Gastrocnemius medialis (tissue), 4 donors: ENCODE results near the gene UNC13C. TPM values are rescaled to one million over a fixed set of nuclear protein-coding genes. Genes with fewer than 3 reads are reported as not detected.

ENCODE experiments used
- ATAC-seq, 2 donors: fragments of 150-250 bp; one replicate each; pipeline ENCODE4 v1.9.1; 2016
- DNase-seq, 2 donors: peaks; one replicate each; pipeline ENCODE4 v3.0.0-alpha.2; 2019
- H3K27ac ChIP-seq, 4 donors: fragments of 200-600 bp; sonication (generic); 1 replicate in 1 of 4; 2 replicates in 3 of 4; pipeline ENCODE4 v1.5.1; 2016 to 2018; ENCODE audit warnings: mild to moderate bottlenecking in 2 of 4, moderate library complexity in 1 of 4
- H3K27me3 ChIP-seq, 3 donors: fragments of 200-600 bp; sonication (generic) in 2 of 3; 1 replicate in 1 of 3; 2 replicates in 2 of 3; pipeline versions ENCODE4 v1.5.1 to v1.6.0; 2016 to 2019; ENCODE audit warnings: mild to moderate bottlenecking in 1 of 3, moderate library complexity in 1 of 3
- H3K36me3 ChIP-seq, 2 donors: fragments of 200-600 bp; sonication (generic) in 1 of 2; one replicate each; pipeline ENCODE4 v1.5.1; 2017 to 2018
- H3K4me1 ChIP-seq, 2 donors: fragments of 200-600 bp; sonication (generic) in 1 of 2; one replicate each; pipeline ENCODE4 v1.5.1; 2016 to 2017; ENCODE audit warnings: mild to moderate bottlenecking in 2 of 2
- H3K4me3 ChIP-seq, 4 donors: fragments of 200-600 bp; sonication (generic) in 3 of 4; 1 replicate in 1 of 4; 2 replicates in 3 of 4; pipeline ENCODE4 v1.5.1; 2016 to 2019; ENCODE audit warnings: mild to moderate bottlenecking in 2 of 4
- H3K9me3 ChIP-seq, 3 donors: fragments of 200-600 bp; sonication (generic) in 2 of 3; 1 replicate in 1 of 3; 2 replicates in 2 of 3; pipeline ENCODE4 v1.5.1; 2016 to 2019
- CTCF ChIP-seq, 5 experiments: fragments of 450-650 bp in 3 of 5; fragments of 200-600 bp in 2 of 5; sonication (generic) in 2 of 5; IDR thresholded peaks in 4 of 5; conservative IDR thresholded peaks in 1 of 5; 1 replicate in 4 of 5; 2 replicates in 1 of 5; pipeline ENCODE4 v1.5.1; 2016 to 2019; ENCODE audit warnings: antibody characterized with exemption in 5 of 5, mild to moderate bottlenecking in 3 of 5, moderate library complexity in 3 of 5
- POLR2A ChIP-seq, 2 donors: fragments of 450-650 bp; IDR thresholded peaks; one replicate each; pipeline ENCODE4 v1.6.1; 2017; ENCODE audit warnings: antibody characterized with exemption in 2 of 2, mild to moderate bottlenecking in 2 of 2, moderate library complexity in 2 of 2
- in situ Hi-C, 4 donors: fragments of 200-750 bp; cut with MboI; loops; one replicate each; pipeline versions ENCODE4 v1.15.0 to v1.8.0; 2017; ENCODE audit warnings: low sequenced_read_pairs in 4 of 4
- intact Hi-C: fragments of 100-400 bp; cut with DNase I; formaldehyde crosslinking; loops from one replicate; pipeline ENCODE4 v1.15.1; 2023; ENCODE audit warnings: low total_unique reads
- total RNA-seq, 4 donors: library from RNA; depleted of rRNA; stranded (reverse); fragments of >200 nt; gene quantifications; one replicate each; pipeline versions ENCODE4 v1.1.0 to v1.2.3, GENCODE V29; 2016

The UNC13C gene
- total RNA-seq, 4 donors from 2014 or later = 2.5 to 6.6 (median 3.6) TPM

- intact Hi-C loops = no loop called here
- in situ Hi-C loops = no loop called here
- Histone ChIP-seq H3K4me3 (no peak overlapping the region), H3K36me3 (no peaks in the 10 kb centered on the region), H3K27ac (no peak overlapping the region), H3K4me1 (no peaks in the 10 kb centered on the region), H3K27me3 (no peaks in the 10 kb centered on the region), H3K9me3 (no peaks in the 10 kb centered on the region)
- DNase-seq (no peak), ATAC-seq (no peak)
- no peak for TF ChIP-seq POLR2A (IDR thresholded peaks at IDR 0.05)
- no peak for TF ChIP-seq CTCF (IDR thresholded peaks at IDR 0.05 in 4 of 5, conservative IDR thresholded peaks at IDR 0.05 in 1 of 5)
These were observed 326.1 kb downstream of the UNC13C start for GRCh38 chr15:54304321-54304720.

GRCh38 chr15:54305138-54305537 lies 326.9 kb downstream of the UNC13C start:
- Histone ChIP-seq H3K36me3 (no peaks in the 10 kb centered on the region), H3K4me1 (no peaks in the 10 kb centered on the region), H3K27ac (no peak overlapping the region), H3K4me3 (no peak overlapping the region), H3K9me3 (no peaks in the 10 kb centered on the region), H3K27me3 (no peaks in the 10 kb centered on the region)
- ATAC-seq (no peak), DNase-seq (no peak)
- no peak for TF ChIP-seq CTCF (IDR thresholded peaks at IDR 0.05 in 4 of 5, conservative IDR thresholded peaks at IDR 0.05 in 1 of 5)
- TF ChIP-seq POLR2A (IDR thresholded peaks at IDR 0.05) = no peak
- in situ Hi-C loops = no loop called here
- intact Hi-C loops = no loop called here

GRCh38 chr15:54307252-54307902 lies 329.1 kb downstream of the UNC13C start:
- no peak for DNase-seq
- no peaks in the 10 kb centered on the region for H3K9me3 ChIP-seq
- intact Hi-C loops = no loop called here
- no peak for TF ChIP-seq CTCF (IDR thresholded peaks at IDR 0.05 in 4 of 5, conservative IDR thresholded peaks at IDR 0.05 in 1 of 5)
- TF ChIP-seq POLR2A (IDR thresholded peaks at IDR 0.05) = no peak
- in situ Hi-C loops = no loop called here
- H3K4me1 ChIP-seq = no peaks in the 10 kb centered on the region
- H3K36me3 ChIP-seq = no peaks in the 10 kb centered on the region
- H3K27me3 ChIP-seq = no peaks in the 10 kb centered on the region
- no peak overlapping the region for H3K4me3 ChIP-seq
- no peak for ATAC-seq
- H3K27ac ChIP-seq = no peak overlapping the region

GRCh38 chr15:54307926-54308325 lies 329.7 kb downstream of the UNC13C start:
- H3K4me3 ChIP-seq = no peak overlapping the region
- no peaks in the 10 kb centered on the region for H3K9me3 ChIP-seq
- DNase-seq = no peak
- H3K36me3 ChIP-seq = no peaks in the 10 kb centered on the region
- H3K27ac ChIP-seq = no peak overlapping the region
- in situ Hi-C loops = no loop called here
- intact Hi-C loops = no loop called here
- H3K27me3 ChIP-seq = no peaks in the 10 kb centered on the region
- ATAC-seq = no peak
- TF ChIP-seq CTCF (IDR thresholded peaks at IDR 0.05 in 4 of 5, conservative IDR thresholded peaks at IDR 0.05 in 1 of 5) (no peak), POLR2A (IDR thresholded peaks at IDR 0.05) (no peak)
- H3K4me1 ChIP-seq = no peaks in the 10 kb centered on the region

- no peak overlapping the region for H3K27ac ChIP-seq
- no peaks in the 10 kb centered on the region for H3K36me3 ChIP-seq
- H3K9me3 ChIP-seq = no peaks in the 10 kb centered on the region
- DNase-seq (no peak), ATAC-seq (no peak)
- TF ChIP-seq POLR2A (IDR thresholded peaks at IDR 0.05) (no peak), CTCF (IDR thresholded peaks at IDR 0.05 in 4 of 5, conservative IDR thresholded peaks at IDR 0.05 in 1 of 5) (no peak)
- intact Hi-C loops = no loop called here
- H3K4me1 ChIP-seq = no peaks in the 10 kb centered on the region
- H3K4me3 ChIP-seq = no peak overlapping the region
- in situ Hi-C loops = no loop called here
- H3K27me3 ChIP-seq = no peaks in the 10 kb centered on the region
These were observed 334.3 kb downstream of the UNC13C start for GRCh38 chr15:54312528-54312927.
